ENCODE data around the gene STK10. TPM values are rescaled to one million over a fixed set of nuclear protein-coding genes. Genes with fewer than 3 reads are reported as not detected.

STK10 gene
- total RNA-seq, 1 experiment from 2014 or later, result 8.0 TPM

- no peak for DNase-seq (ENCODE audit: low spot score)
Observed at GRCh38 chr5:172189693-172190296, 1.8 kb upstream of the STK10 start.

GRCh38 chr5:172188893-172189692, 1.1 kb upstream of the STK10 start:
- no peak for DNase-seq (ENCODE audit: low spot score)

GRCh38 chr5:172187118-172188032, 649 bp downstream of the STK10 start:
- peak; percentile 65 for DNase-seq (ENCODE audit: low spot score)

- DNase-seq (ENCODE audit: low spot score), result no peak
Observed at GRCh38 chr5:172186114-172186695, 1.8 kb downstream of the STK10 start.

GRCh38 chr5:172185096-172185461, 2.9 kb downstream of the STK10 start:
- DNase-seq (ENCODE audit: low spot score), result no peak

- DNase-seq (ENCODE audit: low spot score), result no peak
Observed at GRCh38 chr5:172183881-172184280, 4.1 kb downstream of the STK10 start.

- no peak for DNase-seq (ENCODE audit: low spot score)
Observed at GRCh38 chr5:172182291-172182690, 5.7 kb downstream of the STK10 start.

- DNase-seq (ENCODE audit: low spot score), result no peak
Observed at GRCh38 chr5:172180936-172181335, 7.1 kb downstream of the STK10 start.

GRCh38 chr5:172178991-172179989, 8.7 kb downstream of the STK10 start:
- no peak for DNase-seq (ENCODE audit: low spot score)

- no peak for DNase-seq (ENCODE audit: low spot score)
Observed at GRCh38 chr5:172178301-172178987, 9.6 kb downstream of the STK10 start.

- no peak for DNase-seq (ENCODE audit: low spot score)
Observed at GRCh38 chr5:172177176-172177575, 10.8 kb downstream of the STK10 start.

GRCh38 chr5:172175263-172175719, 12.7 kb downstream of the STK10 start:
- DNase-seq (ENCODE audit: low spot score), result peak; percentile 52

GRCh38 chr5:172173564-172174153, 14.4 kb downstream of the STK10 start:
- peak; percentile 88 for DNase-seq (ENCODE audit: low spot score)

GRCh38 chr5:172172912-172173563, 15.0 kb downstream of the STK10 start:
- DNase-seq (ENCODE audit: low spot score), result no peak

- no peak for DNase-seq (ENCODE audit: low spot score)
Observed at GRCh38 chr5:172171118-172171517, 16.9 kb downstream of the STK10 start.

- DNase-seq (ENCODE audit: low spot score), result no peak
Observed at GRCh38 chr5:172170251-172170701, 17.7 kb downstream of the STK10 start.

GRCh38 chr5:172169216-172169615, 18.8 kb downstream of the STK10 start:
- DNase-seq (ENCODE audit: low spot score), result no peak

GRCh38 chr5:172168311-172168710, 19.7 kb downstream of the STK10 start:
- no peak for DNase-seq (ENCODE audit: low spot score)

GRCh38 chr5:172167895-172168294, 20.1 kb downstream of the STK10 start:
- no peak for DNase-seq (ENCODE audit: low spot score)

Data from H4 (cell line).